ENCODE results near the gene SBF2. TPM values are rescaled to one million over a fixed set of nuclear protein-coding genes. Genes with fewer than 3 reads are reported as not detected.

Gene SBF2
- total RNA-seq, 2 experiments from 2014 or later, result 14.2 to 15.2 TPM

DNA sequence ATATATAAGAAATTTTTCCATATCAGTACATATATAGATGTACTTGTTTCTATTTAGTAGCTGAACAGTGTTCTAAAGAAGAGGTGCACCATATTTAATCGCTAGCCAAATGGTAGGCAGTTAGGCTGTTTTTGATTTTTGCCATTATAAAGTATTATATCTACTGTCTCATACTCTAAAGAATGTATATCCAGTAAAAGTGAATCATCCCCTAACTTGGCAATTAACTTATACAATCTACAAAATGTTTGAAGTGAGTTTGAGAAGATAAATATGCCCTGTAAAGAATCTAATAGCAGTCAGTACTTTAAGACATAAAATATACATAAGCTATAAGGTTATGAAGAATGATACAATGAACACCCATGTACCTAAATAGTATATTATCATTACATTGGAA, 338.6 kb downstream of the SBF2 start:
- Mint-ChIP-seq H3K36me3 (ENCODE audit: low read depth) (peaks cover 31% of the 10 kb centered on the region), H3K9me3 (no peaks in the 10 kb centered on the region), H3K4me3 (no peak overlapping the region), H3K27me3 (no peaks in the 10 kb centered on the region), H3K4me1 (ENCODE audit: low read depth) (no peaks in the 10 kb centered on the region), H3K27ac (no peak overlapping the region)
- Histone ChIP-seq H3K27ac (ENCODE audit: low read depth in 1 of 2, low read length in 2 of 2) (no peak overlapping the region), H3K36me3 (ENCODE audit: insufficient read depth, low read length) (peaks cover 5% of the 10 kb centered on the region), H3K4me3 (ENCODE audit: low read length) (no peak overlapping the region), H3K4me1 (ENCODE audit: insufficient read depth, low read length) (no peaks in the 10 kb centered on the region), H3K9me3 (ENCODE audit: control insufficient read depth in 1 of 2, insufficient read depth in 1 of 2, low read length in 2 of 2) (no peaks in the 10 kb centered on the region), H3K27me3 (ENCODE audit: control insufficient read depth in 1 of 2, insufficient read depth in 2 of 2, low read length in 2 of 2) (no peaks in the 10 kb centered on the region)
- ATAC-seq (ENCODE audit: poor library complexity), result no peak
- POLR2A ChIA-PET, result no interaction called here
- intact Hi-C loops (cut with DNase I, micrococcal nuclease), result no loop called here
- CTCF ChIA-PET, result no interaction called here
- DNase-seq, result no peak
- TF ChIP-seq, protein P1, sequence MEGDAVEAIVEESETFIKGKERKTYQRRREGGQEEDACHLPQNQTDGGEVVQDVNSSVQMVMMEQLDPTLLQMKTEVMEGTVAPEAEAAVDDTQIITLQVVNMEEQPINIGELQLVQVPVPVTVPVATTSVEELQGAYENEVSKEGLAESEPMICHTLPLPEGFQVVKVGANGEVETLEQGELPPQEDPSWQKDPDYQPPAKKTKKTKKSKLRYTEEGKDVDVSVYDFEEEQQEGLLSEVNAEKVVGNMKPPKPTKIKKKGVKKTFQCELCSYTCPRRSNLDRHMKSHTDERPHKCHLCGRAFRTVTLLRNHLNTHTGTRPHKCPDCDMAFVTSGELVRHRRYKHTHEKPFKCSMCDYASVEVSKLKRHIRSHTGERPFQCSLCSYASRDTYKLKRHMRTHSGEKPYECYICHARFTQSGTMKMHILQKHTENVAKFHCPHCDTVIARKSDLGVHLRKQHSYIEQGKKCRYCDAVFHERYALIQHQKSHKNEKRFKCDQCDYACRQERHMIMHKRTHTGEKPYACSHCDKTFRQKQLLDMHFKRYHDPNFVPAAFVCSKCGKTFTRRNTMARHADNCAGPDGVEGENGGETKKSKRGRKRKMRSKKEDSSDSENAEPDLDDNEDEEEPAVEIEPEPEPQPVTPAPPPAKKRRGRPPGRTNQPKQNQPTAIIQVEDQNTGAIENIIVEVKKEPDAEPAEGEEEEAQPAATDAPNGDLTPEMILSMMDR (IDR thresholded peaks at IDR 0.05), result no peak

DNA sequence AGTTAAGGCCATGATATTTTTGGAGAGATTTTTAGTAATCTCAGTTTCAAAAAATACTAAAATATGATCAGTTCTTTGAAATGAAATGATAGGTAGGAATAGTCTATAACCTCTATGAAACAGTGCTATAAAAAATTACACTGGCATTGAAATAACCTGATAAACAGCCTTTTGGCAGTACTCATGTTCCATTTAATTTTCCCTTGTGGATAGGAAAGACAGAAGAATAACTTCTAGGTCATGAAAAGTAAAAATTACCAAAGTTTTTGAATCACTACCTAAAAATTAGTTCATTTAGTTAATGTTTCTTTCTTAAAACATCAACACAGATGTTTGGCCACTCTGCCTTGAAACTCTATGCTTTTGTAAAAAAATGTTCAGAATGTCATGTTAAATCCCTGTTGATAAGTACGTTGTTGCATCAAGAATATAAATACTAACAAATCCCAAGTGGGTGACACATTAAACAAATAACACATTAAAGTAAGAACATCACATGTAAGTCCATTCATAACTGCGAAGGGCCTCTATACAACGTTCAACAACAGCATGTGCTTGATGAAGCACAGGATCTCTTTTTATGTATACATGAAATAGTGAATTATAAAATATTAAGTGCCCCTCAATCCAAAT, 339.9 kb downstream of the SBF2 start:
- intact Hi-C loops (cut with DNase I, micrococcal nuclease), result no loop called here
- Mint-ChIP-seq H3K9me3 (no peaks in the 10 kb centered on the region), H3K27me3 (no peaks in the 10 kb centered on the region), H3K4me1 (ENCODE audit: low read depth) (no peaks in the 10 kb centered on the region), H3K36me3 (ENCODE audit: low read depth) (peaks cover 19% of the 10 kb centered on the region), H3K4me3 (no peak overlapping the region), H3K27ac (no peak overlapping the region)
- TF ChIP-seq, protein P1 (IDR thresholded peaks at IDR 0.05), result no peak
- ChIA-PET POLR2A (no interaction called here), CTCF (no interaction called here)
- Histone ChIP-seq H3K4me1 (ENCODE audit: insufficient read depth, low read length) (no peaks in the 10 kb centered on the region), H3K36me3 (ENCODE audit: insufficient read depth, low read length) (peaks cover 3% of the 10 kb centered on the region), H3K27ac (ENCODE audit: low read depth in 1 of 2, low read length in 2 of 2) (no peak overlapping the region), H3K4me3 (ENCODE audit: low read length) (no peak overlapping the region), H3K27me3 (ENCODE audit: control insufficient read depth in 1 of 2, insufficient read depth in 2 of 2, low read length in 2 of 2) (no peaks in the 10 kb centered on the region), H3K9me3 (ENCODE audit: control insufficient read depth in 1 of 2, insufficient read depth in 1 of 2, low read length in 2 of 2) (no peaks in the 10 kb centered on the region)
- DNase-seq (no peak), ATAC-seq (ENCODE audit: poor library complexity) (no peak)

DNA sequence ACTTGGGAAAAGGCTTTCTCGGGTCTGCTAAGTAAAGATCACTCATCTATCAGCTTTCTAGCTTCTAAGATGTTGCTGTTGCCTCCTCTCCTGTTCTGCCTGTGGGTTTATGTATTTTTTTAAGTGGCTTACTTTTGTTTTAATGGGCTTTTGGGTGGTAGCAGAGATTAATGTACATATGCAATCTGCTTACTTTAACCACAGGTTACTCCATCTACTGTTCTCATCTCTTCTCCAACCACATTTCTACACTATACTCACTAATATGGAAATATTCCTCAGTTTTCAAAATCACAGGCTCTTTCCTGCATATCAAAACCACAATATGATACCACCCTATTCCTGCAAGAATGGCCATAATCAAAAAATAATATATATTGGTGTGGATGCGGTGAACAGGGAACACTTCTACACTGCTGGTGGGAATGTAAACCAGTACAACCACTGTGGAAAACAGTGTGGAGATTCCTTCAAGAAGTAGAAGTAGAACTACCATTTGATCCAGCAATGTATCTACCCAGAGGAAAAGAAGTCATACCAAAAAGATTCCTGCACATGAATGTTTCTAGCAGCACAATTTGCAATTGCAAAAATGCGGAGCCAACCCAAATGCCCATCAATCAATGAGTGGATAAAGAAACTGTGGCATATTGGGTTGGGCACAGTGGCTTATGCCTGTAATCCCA, 341.4 kb downstream of the SBF2 start:
- no peak for DNase-seq
- no peaks in the 10 kb centered on the region for H3K36me3 ChIP-seq (ENCODE audit: insufficient read depth, low read length)
- no peaks in the 10 kb centered on the region for H3K9me3 Mint-ChIP-seq
- CTCF ChIA-PET, result no interaction called here
- no peak overlapping the region for H3K4me3 ChIP-seq (ENCODE audit: low read length)
- H3K4me1 ChIP-seq (ENCODE audit: insufficient read depth, low read length), result no peaks in the 10 kb centered on the region
- H3K27me3 ChIP-seq (ENCODE audit: control insufficient read depth in 1 of 2, insufficient read depth in 2 of 2, low read length in 2 of 2), result no peaks in the 10 kb centered on the region
- no peaks in the 10 kb centered on the region for H3K27me3 Mint-ChIP-seq
- TF ChIP-seq, protein P1 (IDR thresholded peaks at IDR 0.05), result no peak
- intact Hi-C loops (cut with DNase I, micrococcal nuclease), result no loop called here
- peaks cover 11% of the 10 kb centered on the region for H3K36me3 Mint-ChIP-seq (ENCODE audit: low read depth)
- no peak overlapping the region for H3K27ac Mint-ChIP-seq
- POLR2A ChIA-PET, result no interaction called here
- no peak for ATAC-seq (ENCODE audit: poor library complexity)
- H3K4me1 Mint-ChIP-seq (ENCODE audit: low read depth), result no peaks in the 10 kb centered on the region
- H3K27ac ChIP-seq (ENCODE audit: low read depth in 1 of 2, low read length in 2 of 2), result no peak overlapping the region
- H3K4me3 Mint-ChIP-seq, result no peak overlapping the region
- H3K9me3 ChIP-seq (ENCODE audit: control insufficient read depth in 1 of 2, insufficient read depth in 1 of 2, low read length in 2 of 2), result no peaks in the 10 kb centered on the region
